Erythroblast (primary cell): ENCODE measurements around the gene USP48.
A peak's percentile ranks its signal among the peaks of the same experiment; 100 is the strongest.

Source experiments
- DNase-seq, 2 experiments: peaks; one replicate each; lab custom pipeline; 2025; lab: John Stamatoyannopoulos, UW
- GATA1 ChIP-seq: IDR thresholded peaks from 2 replicates; pipeline ENCODE4 v1.6.1; 2011; ENCODE audit warnings: low read depth, mild to moderate bottlenecking, control low read depth, low read length, moderate library complexity
- POLR2A ChIP-seq: IDR thresholded peaks from 2 replicates; pipeline ENCODE4 v1.6.1; 2011; ENCODE audit warnings: mild to moderate bottlenecking, low read length

USP48 gene

DNA sequence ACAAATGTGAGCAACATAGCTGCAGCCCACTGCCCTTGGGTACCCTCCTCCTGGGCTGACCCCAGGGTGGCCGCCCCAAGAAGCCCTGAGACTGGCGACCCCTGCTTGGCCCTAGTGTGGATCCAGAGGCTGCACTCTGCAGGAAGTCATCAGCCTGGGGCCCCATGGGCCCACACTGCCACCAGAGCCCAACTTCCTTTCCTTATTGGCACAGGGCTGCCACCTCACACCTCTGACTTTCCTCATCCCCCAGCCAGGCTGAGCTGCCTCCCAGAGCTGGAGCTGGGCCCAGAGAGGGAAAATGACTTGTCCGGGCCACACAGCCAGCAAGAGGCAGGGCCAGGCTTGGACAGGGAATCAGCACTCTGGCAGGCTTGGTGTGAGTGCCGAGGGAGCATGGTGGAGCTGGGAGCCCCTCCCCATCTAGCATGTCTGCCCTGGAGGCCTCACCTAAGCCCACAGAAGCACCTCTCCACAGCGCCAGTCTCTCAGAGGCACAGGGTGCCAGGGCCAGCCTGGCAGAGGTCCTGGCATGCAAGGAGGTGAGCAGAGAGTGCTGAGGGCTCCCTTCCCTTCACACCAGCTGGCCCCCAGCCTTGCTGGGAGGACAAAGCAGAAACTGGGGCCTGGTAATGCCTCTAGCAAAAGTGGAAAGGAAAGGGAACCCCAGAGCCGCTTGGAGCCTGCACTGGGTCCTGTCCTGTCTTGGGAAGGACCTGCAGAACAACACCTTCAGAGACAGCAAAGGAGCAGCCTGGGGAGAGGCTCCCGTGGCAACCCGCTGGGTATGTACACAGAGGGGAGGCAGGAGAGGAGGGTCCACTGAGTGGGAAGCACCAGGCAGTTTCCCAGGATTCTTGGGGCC is 117.0 kb downstream of the USP48 start:
- no peak for DNase-seq

DNA sequence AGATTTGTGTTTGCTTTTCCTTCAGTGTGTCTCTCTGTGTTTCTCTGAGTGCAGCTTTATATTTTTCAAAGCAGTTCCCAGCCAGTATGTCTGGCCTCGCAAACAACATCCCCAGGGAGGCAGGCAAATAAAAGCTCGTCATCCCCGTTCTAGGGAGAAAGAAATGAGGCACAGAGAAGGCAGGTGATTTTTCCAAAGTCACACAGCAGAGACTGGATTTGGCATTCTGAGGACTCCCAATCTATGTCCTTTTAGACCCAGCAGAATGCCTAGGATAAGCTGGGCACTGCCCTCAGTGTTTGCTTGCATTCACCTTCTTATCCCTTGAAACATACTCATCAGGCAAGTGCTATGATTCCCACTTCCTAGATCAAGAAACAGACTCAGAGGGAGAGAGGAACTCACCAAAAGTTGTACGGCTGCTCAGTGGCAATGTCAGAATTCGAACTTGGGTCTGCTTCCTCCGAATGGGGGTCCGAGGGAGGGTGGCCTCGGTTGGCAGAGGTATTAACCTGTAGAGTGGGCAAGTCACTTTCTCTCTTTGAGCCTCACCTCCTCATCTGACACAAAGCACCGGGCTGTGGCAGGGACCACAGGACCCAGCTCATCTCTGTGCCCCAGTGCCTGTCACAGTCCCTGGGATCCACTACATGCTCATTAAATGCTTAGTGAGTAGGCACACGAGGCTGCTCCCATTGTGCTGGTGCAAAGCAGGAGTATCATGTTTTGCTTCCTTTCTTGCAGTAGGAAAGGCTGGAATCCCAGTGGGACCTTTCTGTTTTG is 118.0 kb downstream of the USP48 start:
- TF ChIP-seq POLR2A: no peak
- no peak for DNase-seq

More for the DNA sequence above, 117.0 kb downstream of the USP48 start:
- TF ChIP-seq GATA1 (no peak), POLR2A (peak; percentile 24)

DNA sequence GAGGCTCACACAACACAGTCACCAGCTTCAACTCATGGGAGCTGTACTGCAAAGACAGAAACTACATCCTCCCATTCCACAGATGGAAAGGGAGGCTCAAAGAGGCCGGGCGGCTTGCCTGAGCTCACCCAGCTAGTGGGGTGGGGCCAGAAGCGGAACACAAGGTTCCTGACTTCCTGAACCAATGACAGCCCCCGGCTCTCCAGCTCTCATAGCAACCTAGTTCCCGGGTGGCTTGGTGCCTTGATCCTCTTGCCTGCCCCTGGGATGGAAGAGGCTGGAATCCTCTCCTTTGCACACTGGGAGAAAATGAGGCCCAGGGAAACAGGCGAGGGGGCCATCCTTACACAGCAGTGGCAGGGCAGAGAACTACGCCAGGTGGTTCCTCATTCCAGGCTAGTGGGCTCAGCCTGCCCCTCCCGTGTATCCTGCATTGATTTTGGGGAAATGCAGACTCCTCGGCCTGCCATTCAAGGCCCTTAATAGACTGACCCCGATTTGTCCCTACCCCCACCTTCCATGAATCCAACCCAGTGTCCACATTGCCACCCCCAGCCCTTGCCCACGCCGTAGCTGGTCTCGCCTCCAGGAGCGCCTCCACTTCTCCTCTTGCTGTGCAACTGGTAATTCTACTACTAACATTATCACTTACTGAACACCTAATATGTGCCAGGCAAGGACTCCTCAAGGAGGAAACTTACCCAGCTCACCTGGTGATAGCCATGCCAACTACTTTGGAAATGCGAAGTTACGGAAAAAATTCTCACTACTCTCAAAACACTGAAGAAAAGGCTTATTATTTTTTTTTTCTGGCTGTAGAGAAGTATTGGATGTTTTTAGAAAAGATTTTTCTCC is 118.8 kb downstream of the USP48 start:
- TF ChIP-seq POLR2A (peak; percentile 30), GATA1 (no peak)
- DNase-seq: no peak

DNA sequence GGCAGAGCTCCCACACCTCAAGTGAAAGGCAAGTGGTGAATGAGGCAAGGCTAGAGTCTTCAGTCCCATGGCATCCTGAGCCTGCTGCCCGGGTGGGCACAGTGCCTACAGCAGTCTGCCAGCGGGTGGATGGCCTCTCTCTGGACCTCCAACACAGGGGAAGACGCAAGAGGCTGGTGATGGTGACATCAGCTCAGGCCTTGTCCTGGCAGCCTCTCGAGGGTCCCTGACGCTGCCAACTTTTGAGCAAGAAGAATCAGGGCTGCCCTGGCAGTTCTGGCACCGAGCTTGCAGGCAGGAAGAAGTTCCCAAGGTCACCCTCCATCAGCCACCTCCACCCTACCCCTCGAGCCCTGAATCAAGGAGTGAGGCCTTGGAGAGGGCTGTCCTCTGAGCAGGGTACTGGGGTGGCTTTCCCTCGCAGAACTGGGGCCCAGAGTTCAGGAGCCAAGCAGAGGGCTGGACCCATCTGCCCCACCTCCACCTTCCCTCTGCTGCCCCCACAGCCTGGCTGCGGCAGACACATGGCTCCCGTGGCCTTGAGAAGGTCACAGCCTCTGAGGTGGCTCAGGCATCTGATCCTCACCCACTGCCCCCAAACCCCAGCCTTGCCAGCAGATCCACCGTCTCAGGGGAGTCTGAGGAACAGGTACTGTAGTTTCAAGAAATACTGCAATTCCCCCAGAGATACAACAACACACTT is 119.5 kb downstream of the USP48 start:
- TF ChIP-seq GATA1: no peak
- TF ChIP-seq POLR2A: no peak

GRCh38 chr1:21662426-21663247 is 120.3 kb downstream of the USP48 start:
- no peak for DNase-seq
- TF ChIP-seq GATA1: no peak
- TF ChIP-seq POLR2A: no peak

More for the DNA sequence above, 119.5 kb downstream of the USP48 start:
- DNase-seq: no peak

DNA sequence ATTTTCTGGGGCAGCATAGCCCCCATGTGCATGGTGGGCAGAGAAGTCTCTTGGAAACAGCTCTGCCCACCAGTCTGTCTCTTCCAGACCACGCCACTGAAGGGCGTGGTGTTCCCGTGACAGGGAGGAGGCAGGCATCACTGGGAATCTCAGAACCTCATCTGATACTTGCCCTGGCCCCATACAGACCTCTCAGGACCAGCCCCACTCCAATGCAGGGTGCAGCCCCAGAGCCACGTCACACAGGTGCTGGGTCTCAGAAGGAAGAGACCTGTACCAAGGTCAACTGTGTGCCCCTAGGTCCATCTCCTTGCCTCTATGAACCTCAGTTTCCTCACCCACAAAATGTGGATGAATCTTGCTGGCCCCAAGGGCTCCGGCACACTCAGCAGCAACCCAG is 121.1 kb downstream of the USP48 start:
- TF ChIP-seq POLR2A: no peak
- TF ChIP-seq GATA1: no peak

GRCh38 chr1:21659924-21660326 is 123.0 kb downstream of the USP48 start:
- TF ChIP-seq GATA1 (no peak), POLR2A (no peak)
- no peak for DNase-seq

More for the DNA sequence above, 121.1 kb downstream of the USP48 start:
- DNase-seq: no peak

GRCh38 chr1:21659099-21659923 is 123.6 kb downstream of the USP48 start:
- TF ChIP-seq GATA1 (no peak), POLR2A (peak; percentile 56)
- peak; percentile 88 to 93 for DNase-seq

- TF ChIP-seq GATA1: no peak
- no peak for TF ChIP-seq POLR2A
- DNase-seq: no peak
These were observed 125.3 kb downstream of the USP48 start for GRCh38 chr1:21657456-21658190.

- peak in 1 of 2 experiments; percentile 47 for DNase-seq
- no peak for TF ChIP-seq GATA1
- TF ChIP-seq POLR2A: no peak
These were observed 127.2 kb downstream of the USP48 start for GRCh38 chr1:21655748-21656147.

DNA sequence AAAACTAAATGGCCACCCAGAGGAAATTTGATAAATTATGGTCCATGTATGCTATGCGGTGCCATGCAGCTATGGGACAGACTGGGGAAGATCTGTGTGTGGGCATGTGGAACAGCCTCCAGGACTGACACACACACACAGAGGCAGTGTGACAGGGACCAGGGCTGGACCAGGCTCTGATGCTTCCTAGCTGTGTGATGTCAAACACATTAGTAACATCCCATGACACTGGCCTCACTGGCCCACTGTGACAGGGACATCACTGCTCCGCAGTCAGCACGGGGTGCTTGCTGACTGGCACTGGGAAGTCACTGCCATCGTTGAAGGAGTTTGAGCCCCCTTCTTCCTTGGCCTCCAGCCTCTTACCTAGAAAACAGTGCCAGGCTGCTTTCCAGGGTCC is 127.7 kb downstream of the USP48 start:
- TF ChIP-seq POLR2A (no peak), GATA1 (no peak)
- no peak for DNase-seq
